ENCODE measurements around the gene VAMP5. TPM values are rescaled to one million over a fixed set of nuclear protein-coding genes. Genes with fewer than 3 reads are reported as not detected.

The VAMP5 gene
- total RNA-seq, 4 donors from 2014 or later, result 37.6 to 56.5 (median 51.2) TPM

- 80 to 83% methylated on average over 3 of the region's 3 CpGs for WGBS, 2 donors (ENCODE audit: low coverage in 1 of 2)
- no peak for TF ChIP-seq EP300 (IDR thresholded peaks at IDR 0.05)
- no peak for TF ChIP-seq POLR2A (IDR thresholded peaks at IDR 0.05)
- TF ChIP-seq CTCF (IDR thresholded peaks at IDR 0.05), result no peak
- TF ChIP-seq POLR2AphosphoS5 (IDR thresholded peaks at IDR 0.05), result no peak
- Histone ChIP-seq H3K27me3 (no peaks in the 10 kb centered on the region), H3K9me3 (no peaks in the 10 kb centered on the region), H3K4me3 (no peak overlapping the region), H3K36me3 (no peaks in the 10 kb centered on the region), H3K4me1 (peaks cover 0 to 64% (median 30%) of the 10 kb centered on the region in 3 donors), H3K27ac (peak overlapping the region in 2 of 4 donors; percentile 63 to 73)
- no peak for ATAC-seq
Observed at GRCh38 chr2:85580206-85580605, 4.0 kb upstream of the VAMP5 start.

GRCh38 chr2:85582492-85582891 is 1.7 kb upstream of the VAMP5 start:
- no peak for TF ChIP-seq EP300 (IDR thresholded peaks at IDR 0.05)
- no peak for TF ChIP-seq POLR2AphosphoS5 (IDR thresholded peaks at IDR 0.05)
- TF ChIP-seq POLR2A (IDR thresholded peaks at IDR 0.05), result no peak
- TF ChIP-seq CTCF (IDR thresholded peaks at IDR 0.05), result no peak
- no peak overlapping the region for H3K4me3 ChIP-seq
- peaks cover 0 to 72% (median 33%) of the 10 kb centered on the region in 3 donors for H3K4me1 ChIP-seq
- ATAC-seq, result no peak
- peak overlapping the region in 2 of 4 donors; percentile 89 for H3K27ac ChIP-seq
- WGBS, 2 donors (ENCODE audit: low coverage in 1 of 2), result 50 to 60% methylated on average over 1 of the region's 1 CpG
- no peaks in the 10 kb centered on the region for H3K36me3 ChIP-seq
- no peaks in the 10 kb centered on the region for H3K9me3 ChIP-seq
- H3K27me3 ChIP-seq, result no peaks in the 10 kb centered on the region

GRCh38 chr2:85583667-85584353 is 421 bp upstream of the VAMP5 start:
- H3K36me3 ChIP-seq, result no peaks in the 10 kb centered on the region
- peak overlapping the region; percentile 39 to 79 for H3K4me3 ChIP-seq
- H3K27ac ChIP-seq, result peak overlapping the region; percentile 5 to 90 (median 89)
- peak; percentile 35 for ATAC-seq
- peaks cover 0 to 72% (median 25%) of the 10 kb centered on the region in 3 donors for H3K4me1 ChIP-seq
- 21 to 50% methylated on average over 2 to 13 of the region's 16 CpGs for WGBS, 2 donors (ENCODE audit: low coverage in 1 of 2)
- H3K9me3 ChIP-seq, result no peaks in the 10 kb centered on the region
- TF ChIP-seq CTCF (IDR thresholded peaks at IDR 0.05) (no peak), POLR2AphosphoS5 (IDR thresholded peaks at IDR 0.05) (no peak), POLR2A (IDR thresholded peaks at IDR 0.05) (no peak), EP300 (IDR thresholded peaks at IDR 0.05) (no peak)
- H3K27me3 ChIP-seq, result no peaks in the 10 kb centered on the region

- H3K27me3 ChIP-seq, result no peaks in the 10 kb centered on the region
- ATAC-seq, result peak; percentile 72
- 27 to 40% methylated on average over 3 to 4 of the region's 9 CpGs for WGBS, 2 donors (ENCODE audit: low coverage in 1 of 2)
- no peaks in the 10 kb centered on the region for H3K36me3 ChIP-seq
- peaks cover 0 to 72% (median 33%) of the 10 kb centered on the region in 3 donors for H3K4me1 ChIP-seq
- H3K4me3 ChIP-seq, result peak overlapping the region; percentile 39 to 79
- H3K9me3 ChIP-seq, result no peaks in the 10 kb centered on the region
- TF ChIP-seq EP300 (IDR thresholded peaks at IDR 0.05) (no peak), POLR2A (IDR thresholded peaks at IDR 0.05) (no peak), CTCF (IDR thresholded peaks at IDR 0.05) (no peak), POLR2AphosphoS5 (IDR thresholded peaks at IDR 0.05) (peak; percentile 79)
- H3K27ac ChIP-seq, result peak overlapping the region; percentile 41 to 90 (median 89)
Observed at GRCh38 chr2:85584857-85585780, 888 bp downstream of the VAMP5 start.
